Measurements from ENCODE around the gene PJA1.

- TF ChIP-seq POLR2A (IDR thresholded peaks at IDR 0.05; ENCODE audit: low read length) (no peak), GATA1 (IDR thresholded peaks at IDR 0.05; ENCODE audit: low read depth, low read length) (no peak)
Observed at GRCh38 chrX:69125094-69125493, 40.2 kb downstream of the PJA1 start.
